Gastroesophageal sphincter (tissue), 3 donors: ENCODE measurements around the gene GLB1L2.

Experiments used
- POLR2A ChIP-seq, 2 donors: fragments of 450-650 bp; IDR thresholded peaks; one replicate each; pipeline ENCODE4 v1.6.1; 2017; ENCODE audit warnings: antibody characterized with exemption in 2 of 2, mild to moderate bottlenecking in 2 of 2, moderate library complexity in 1 of 2
- TF ChIP-seq, protein P1 (sequence below), 4 experiments: fragments of 200-600 bp in 2 of 4; fragments of 450-650 bp in 2 of 4; sonication (generic) in 1 of 4; IDR thresholded peaks; one replicate each; pipeline ENCODE4 v1.5.1; 2017 to 2019; ENCODE audit warnings: antibody characterized with exemption in 4 of 4, mild to moderate bottlenecking in 2 of 4, moderate library complexity in 2 of 4

DNA sequence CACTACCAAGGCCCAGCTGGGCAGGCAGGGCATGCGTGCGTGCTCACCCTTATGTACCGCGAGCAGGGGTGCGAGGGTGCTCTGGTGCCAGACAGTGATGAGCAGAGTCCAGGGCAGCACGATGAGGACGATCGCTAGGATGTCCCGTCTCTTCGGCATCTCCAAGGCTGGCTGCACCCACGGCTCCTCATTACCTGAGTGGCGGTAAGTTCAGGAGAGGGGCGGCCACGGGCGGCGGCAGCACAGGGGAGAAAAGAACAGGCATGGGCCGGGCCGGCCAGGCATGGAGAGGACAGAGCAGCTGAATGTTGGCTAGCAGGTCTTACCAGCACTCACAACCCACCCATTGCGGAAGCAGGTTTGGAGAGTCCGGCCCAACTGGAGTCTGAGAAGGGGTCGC is 55.7 kb downstream of the GLB1L2 start:
- TF ChIP-seq, protein P1, sequence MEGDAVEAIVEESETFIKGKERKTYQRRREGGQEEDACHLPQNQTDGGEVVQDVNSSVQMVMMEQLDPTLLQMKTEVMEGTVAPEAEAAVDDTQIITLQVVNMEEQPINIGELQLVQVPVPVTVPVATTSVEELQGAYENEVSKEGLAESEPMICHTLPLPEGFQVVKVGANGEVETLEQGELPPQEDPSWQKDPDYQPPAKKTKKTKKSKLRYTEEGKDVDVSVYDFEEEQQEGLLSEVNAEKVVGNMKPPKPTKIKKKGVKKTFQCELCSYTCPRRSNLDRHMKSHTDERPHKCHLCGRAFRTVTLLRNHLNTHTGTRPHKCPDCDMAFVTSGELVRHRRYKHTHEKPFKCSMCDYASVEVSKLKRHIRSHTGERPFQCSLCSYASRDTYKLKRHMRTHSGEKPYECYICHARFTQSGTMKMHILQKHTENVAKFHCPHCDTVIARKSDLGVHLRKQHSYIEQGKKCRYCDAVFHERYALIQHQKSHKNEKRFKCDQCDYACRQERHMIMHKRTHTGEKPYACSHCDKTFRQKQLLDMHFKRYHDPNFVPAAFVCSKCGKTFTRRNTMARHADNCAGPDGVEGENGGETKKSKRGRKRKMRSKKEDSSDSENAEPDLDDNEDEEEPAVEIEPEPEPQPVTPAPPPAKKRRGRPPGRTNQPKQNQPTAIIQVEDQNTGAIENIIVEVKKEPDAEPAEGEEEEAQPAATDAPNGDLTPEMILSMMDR (IDR thresholded peaks at IDR 0.05), result no peak
- TF ChIP-seq POLR2A (IDR thresholded peaks at IDR 0.05), result no peak
